D721Med (cell line): ENCODE results near the gene TRO.

Source experiments
- DNase-seq: peaks from one replicate; pipeline ENCODE4 v3.0.0; 2011; ENCODE audit warnings: low spot score; ENCODE audit not compliant: insufficient read length
- FAIRE-seq: peaks from 2 replicates; lab custom pipeline; 2011; peaks lifted over from hg19 to GRCh38; lab: Jason Lieb, UNC
- TF ChIP-seq, protein P1 (sequence below): IDR thresholded peaks from 2 replicates; pipeline ENCODE4 v1.5.1; 2012; ENCODE audit warnings: mild to moderate bottlenecking, control low read depth; ENCODE audit not compliant: insufficient read depth; ENCODE audit errors: missing control alignments

Gene TRO

DNA sequence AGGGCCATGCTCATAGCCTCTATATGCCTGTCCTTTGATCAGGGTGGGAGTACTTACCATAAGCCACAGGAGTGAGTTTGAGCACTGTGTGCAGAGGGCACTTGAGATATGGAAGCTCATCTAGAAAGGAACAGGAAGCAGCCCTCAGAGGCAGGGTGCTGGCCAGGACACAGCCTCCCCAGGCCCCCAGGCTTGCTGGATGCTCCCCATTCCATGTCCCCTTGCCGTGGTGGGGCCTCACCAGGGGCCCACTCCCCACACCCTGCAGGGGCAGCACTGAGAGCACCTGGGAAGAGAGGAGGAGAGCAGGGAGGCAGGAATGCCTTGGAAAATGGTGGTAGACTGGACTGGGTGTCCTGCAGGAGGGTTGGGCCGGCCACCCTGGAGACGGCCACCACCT is 14.3 kb downstream of the TRO start:
- TF ChIP-seq, protein P1, sequence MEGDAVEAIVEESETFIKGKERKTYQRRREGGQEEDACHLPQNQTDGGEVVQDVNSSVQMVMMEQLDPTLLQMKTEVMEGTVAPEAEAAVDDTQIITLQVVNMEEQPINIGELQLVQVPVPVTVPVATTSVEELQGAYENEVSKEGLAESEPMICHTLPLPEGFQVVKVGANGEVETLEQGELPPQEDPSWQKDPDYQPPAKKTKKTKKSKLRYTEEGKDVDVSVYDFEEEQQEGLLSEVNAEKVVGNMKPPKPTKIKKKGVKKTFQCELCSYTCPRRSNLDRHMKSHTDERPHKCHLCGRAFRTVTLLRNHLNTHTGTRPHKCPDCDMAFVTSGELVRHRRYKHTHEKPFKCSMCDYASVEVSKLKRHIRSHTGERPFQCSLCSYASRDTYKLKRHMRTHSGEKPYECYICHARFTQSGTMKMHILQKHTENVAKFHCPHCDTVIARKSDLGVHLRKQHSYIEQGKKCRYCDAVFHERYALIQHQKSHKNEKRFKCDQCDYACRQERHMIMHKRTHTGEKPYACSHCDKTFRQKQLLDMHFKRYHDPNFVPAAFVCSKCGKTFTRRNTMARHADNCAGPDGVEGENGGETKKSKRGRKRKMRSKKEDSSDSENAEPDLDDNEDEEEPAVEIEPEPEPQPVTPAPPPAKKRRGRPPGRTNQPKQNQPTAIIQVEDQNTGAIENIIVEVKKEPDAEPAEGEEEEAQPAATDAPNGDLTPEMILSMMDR = no peak
- FAIRE-seq = no peak
- no peak for DNase-seq

DNA sequence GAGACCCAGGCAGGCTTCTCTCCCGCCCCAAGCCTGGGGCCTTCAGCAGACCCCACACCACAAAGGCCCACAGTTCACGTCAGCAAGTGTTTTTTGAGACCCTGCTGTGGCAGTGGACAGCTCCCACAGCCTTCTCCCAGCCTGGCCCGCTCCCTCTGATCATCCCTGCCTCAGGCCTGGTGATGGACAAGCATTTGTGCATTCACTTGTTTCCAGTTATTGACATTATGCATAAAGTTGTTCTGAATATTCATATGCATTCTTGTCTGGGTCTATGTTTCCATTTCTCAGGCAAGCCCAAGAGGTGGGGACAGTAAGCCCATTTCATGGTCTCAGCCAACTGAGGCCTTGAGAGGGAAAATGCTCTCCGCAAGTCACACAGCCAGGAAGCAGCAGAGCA is 14.7 kb downstream of the TRO start:
- FAIRE-seq = no peak
- DNase-seq = no peak
- TF ChIP-seq, protein P1 = no peak

DNA sequence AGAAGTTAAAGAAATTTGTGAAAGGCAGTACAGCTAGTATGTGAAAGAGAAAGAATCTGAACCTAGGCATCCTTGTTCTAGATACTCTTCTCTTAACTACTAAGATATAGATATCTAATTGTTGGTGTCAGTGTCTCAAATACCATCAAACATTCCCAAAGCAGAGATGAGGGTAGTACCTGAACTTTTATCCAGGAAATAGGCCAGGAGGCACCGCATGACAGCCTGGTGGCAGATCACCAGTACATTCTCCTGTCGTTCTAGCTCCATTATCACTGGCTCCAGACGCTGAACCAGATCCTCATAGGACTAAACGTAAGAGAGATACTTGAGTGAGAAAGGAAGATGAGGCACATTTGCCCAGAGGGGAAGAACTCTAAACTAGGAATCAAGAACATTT is 16.8 kb downstream of the TRO start:
- DNase-seq (no peak), FAIRE-seq (no peak)

DNA sequence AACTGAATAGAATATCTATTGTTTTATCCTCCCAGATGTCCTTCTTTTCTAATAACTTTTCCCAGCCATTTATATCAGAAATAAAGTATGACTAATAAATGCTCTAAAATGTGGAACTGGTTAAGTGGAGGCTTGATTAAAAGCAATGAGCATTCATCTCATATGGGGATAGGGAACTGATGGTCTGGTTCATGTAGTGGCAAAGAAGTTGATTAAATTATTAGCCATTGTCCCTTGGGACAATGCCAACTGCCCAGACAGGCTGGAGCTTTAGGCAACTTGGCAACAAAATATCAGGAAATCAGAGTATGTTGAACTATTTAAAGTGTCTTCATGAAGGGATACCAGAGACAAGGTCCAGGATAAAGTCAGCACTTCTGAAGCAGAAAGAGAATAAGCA is 24.2 kb downstream of the TRO start:
- FAIRE-seq = no peak

More for the DNA sequence above, 16.8 kb downstream of the TRO start:
- TF ChIP-seq, protein P1 = no peak

DNA sequence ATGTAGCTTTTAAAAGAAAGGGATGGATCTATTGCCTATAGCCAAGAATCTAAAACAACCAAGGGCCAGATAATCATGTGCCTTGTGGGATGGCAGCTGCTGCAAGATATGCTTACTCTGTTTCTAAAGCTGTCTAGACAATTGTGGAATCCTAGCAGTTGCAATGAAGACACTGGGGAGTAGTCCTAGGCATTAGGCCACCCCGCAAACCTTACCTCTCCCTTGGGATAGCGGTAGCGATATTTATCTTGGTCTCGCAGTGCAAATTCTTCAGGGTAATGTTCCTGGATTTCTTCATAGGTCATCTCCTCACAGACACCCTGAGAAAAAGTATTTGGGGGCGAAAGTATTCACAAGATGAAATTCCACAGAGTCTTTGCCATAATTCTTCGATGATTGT is 24.6 kb downstream of the TRO start:
- TF ChIP-seq, protein P1 = no peak
- DNase-seq (no peak), FAIRE-seq (no peak)

More for the DNA sequence above, 24.2 kb downstream of the TRO start:
- DNase-seq = no peak
- TF ChIP-seq, protein P1 = no peak

DNA sequence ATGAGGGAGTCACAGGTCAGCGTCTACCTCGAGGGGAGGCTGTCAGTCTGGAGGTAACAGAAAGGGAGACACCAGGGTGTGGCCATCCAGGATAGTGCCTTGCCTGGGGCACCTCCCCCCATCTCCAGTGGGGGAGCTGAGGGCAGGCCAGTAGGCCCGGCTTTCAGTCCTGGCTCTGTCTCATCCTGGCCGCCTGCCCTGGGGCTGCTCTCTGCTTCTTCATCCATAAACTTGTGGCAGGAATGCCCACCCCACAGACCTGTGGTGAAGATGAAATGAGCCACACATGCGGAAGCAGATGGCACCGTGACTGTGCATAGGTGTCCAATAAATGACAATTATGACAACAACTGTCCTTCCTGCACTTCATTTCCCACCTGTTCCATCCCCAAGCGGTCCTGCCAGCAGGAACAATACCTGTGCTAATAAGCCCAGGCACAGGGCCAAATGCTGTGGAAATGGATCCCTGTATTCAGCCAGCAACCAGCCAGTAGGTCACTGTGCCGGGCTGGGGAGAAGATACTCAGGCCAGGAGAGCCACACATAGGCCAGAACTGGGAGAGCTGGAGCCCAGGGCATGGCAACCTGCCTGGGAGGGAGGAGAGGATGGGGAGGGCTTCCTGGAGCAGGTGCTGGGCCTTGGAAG is 30.2 kb downstream of the TRO start:
- FAIRE-seq = no peak
- TF ChIP-seq, protein P1 = no peak
- no peak for DNase-seq

DNA sequence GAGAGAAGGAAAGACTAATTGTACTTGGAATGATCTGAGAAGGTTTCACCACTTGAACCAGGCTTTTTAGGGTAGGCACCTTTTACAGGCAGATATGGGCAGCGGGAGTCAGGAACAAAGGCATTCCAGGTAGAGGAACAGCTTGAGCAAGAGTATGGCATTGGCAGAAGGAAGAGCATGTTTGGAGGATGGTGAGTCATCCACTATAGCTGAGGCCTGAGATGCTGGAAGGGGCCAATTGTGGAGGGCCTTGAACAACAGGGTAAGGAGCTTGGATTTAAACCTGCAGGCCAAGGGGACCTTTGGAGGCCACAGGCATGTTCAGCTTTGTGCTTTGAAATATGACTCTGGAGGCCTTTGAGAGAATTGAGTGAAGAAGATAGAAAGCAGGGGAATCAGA is 41.1 kb downstream of the TRO start:
- DNase-seq = no peak
- TF ChIP-seq, protein P1 = no peak
- no peak for FAIRE-seq
